K562 (cell line): ENCODE results near the gene FBXL13. TPM values are rescaled to one million over a fixed set of nuclear protein-coding genes. Genes with fewer than 3 reads are reported as not detected.
A peak's percentile ranks its signal among the peaks of the same experiment; 100 is the strongest.

ENCODE experiments used
- ATF7 ChIP-seq: fragments of 450-650 bp; IDR thresholded peaks from 2 replicates; pipeline ENCODE4 v1.7.1; 2014; ENCODE audit warnings: mild to moderate bottlenecking, moderate library complexity
- CXXC5 ChIP-seq: fragments of 250-450 bp; sonication (Bioruptor Pico); IDR thresholded peaks from 2 replicates; pipeline ENCODE4 v1.8.0; 2022; ENCODE audit warnings: inconsistent platforms, mild to moderate bottlenecking, moderate library complexity
- ELF4 ChIP-seq: fragments of 450-650 bp; formaldehyde crosslinking; IDR thresholded peaks from 2 replicates; pipeline ENCODE4 v1.4.0; 2022; ENCODE audit warnings: missing genetic modification characterization
- PBX2 ChIP-seq, 2 experiments: IDR thresholded peaks in 1 of 2; conservative IDR thresholded peaks in 1 of 2; 2 replicates each; pipeline ENCODE4 v1.6.1; 2016; ENCODE audit warnings: low read depth in 2 of 2, mild to moderate bottlenecking in 1 of 2, missing compliant biosample characterization in 1 of 2, missing genetic modification characterization in 1 of 2, moderate library complexity in 1 of 2
- SOX6 ChIP-seq: fragments of 450-650 bp; IDR thresholded peaks from 2 replicates; pipeline ENCODE4 v1.6.1; 2014; ENCODE audit warnings: mild to moderate bottlenecking
- THAP12 ChIP-seq: fragments of 250-450 bp; sonication (Bioruptor Pico); IDR thresholded peaks from 2 replicates; pipeline ENCODE4 v1.9.0; 2021; ENCODE audit warnings: mild to moderate bottlenecking, inconsistent platforms
- TOE1 ChIP-seq, 2 experiments: fragments of 450-650 bp in 1 of 2; sonication (generic) in 1 of 2; formaldehyde crosslinking in 1 of 2; IDR thresholded peaks; 2 replicates each; pipeline versions ENCODE4 v1.7.1 to v1.8.0; 2016 to 2022; ENCODE audit warnings: borderline replicate concordance in 2 of 2, mild to moderate bottlenecking in 2 of 2, antibody characterized with exemption in 1 of 2, inconsistent platforms in 1 of 2, low read depth in 1 of 2, missing genetic modification reagents in 1 of 2, moderate library complexity in 1 of 2
- polyA plus RNA-seq, 8 experiments: library from polyadenylated mRNA; depleted of rRNA in 4 of 8; stranded (reverse) in 5 of 8; unstranded in 3 of 8; fragments of >200 nt; fragmentation: Nextera tagmentation in 2 of 8; fragmentation: Illumina TruSeq in 1 of 8; extraction: Ambion mirVana in 2 of 8; extraction: Trizol in 1 of 8; gene quantifications; 2 replicates each; pipeline versions ENCODE4 v1.2.1 to v1.2.3, GENCODE V29; 2011 to 2014; ENCODE audit warnings: inconsistent platforms in 1 of 8, missing spikeins in 1 of 8
- total RNA-seq, 7 experiments: library from RNA; depleted of rRNA in 6 of 7; stranded (reverse); fragments of >200 nt in 6 of 7; fragmentation: Illumina TruSeq in 2 of 7; extraction: Trizol in 2 of 7; gene quantifications; 2 replicates each; pipeline versions ENCODE4 v1.2.1 to v1.2.3, GENCODE V29; 2011 to 2021; ENCODE audit warnings: low replicate concordance in 1 of 7

FBXL13 gene
- total and polyA plus RNA-seq, 9 of the 15 experiments (the other 6 are each of a cell fraction or from before 2014, with no cell fraction given): 16.3 to 55.0 (median 25.4) TPM

GRCh38 chr7:102973096-102973802 lies 101.3 kb downstream of the FBXL13 start (continued):
- no peak for TF ChIP-seq PBX2 (CRISPR knock-in tag; IDR thresholded peaks at IDR 0.05; ENCODE audit: low read depth)
- no peak; the same call in 1 of the 2 replicates for TF ChIP-seq PBX2 (tag; conservative IDR thresholded peaks at IDR 0.05; ENCODE audit: low read depth)
- TF ChIP-seq SOX6: peak; percentile 89
- peak; percentile 66 for TF ChIP-seq CXXC5 (CRISPR knock-in tag)
- TF ChIP-seq ELF4: peak; percentile 85
- peak; percentile 91 for TF ChIP-seq ATF7
- peak; percentile 24; the same call in 1 of the 2 replicates for TF ChIP-seq TOE1 (IDR thresholded peaks at IDR 0.05; ENCODE audit: borderline replicate concordance)
- TF ChIP-seq TOE1 (CRISPR knock-in tag; IDR thresholded peaks at IDR 0.05; ENCODE audit: borderline replicate concordance, low read depth): peak; percentile 27; the same call in 1 of the 2 replicates
- peak; percentile 77 for TF ChIP-seq THAP12 (CRISPR knock-in tag)
